Fibroblast of peridontal ligament (primary cell): ENCODE measurements around the gene OPCML.
A peak's percentile ranks its signal among the peaks of the same experiment; 100 is the strongest.

Experiments
- DNase-seq: peaks from one replicate; pipeline ENCODE4 v3.0.0-alpha.2; 2010; ENCODE audit errors: extremely low read depth

OPCML gene

DNA sequence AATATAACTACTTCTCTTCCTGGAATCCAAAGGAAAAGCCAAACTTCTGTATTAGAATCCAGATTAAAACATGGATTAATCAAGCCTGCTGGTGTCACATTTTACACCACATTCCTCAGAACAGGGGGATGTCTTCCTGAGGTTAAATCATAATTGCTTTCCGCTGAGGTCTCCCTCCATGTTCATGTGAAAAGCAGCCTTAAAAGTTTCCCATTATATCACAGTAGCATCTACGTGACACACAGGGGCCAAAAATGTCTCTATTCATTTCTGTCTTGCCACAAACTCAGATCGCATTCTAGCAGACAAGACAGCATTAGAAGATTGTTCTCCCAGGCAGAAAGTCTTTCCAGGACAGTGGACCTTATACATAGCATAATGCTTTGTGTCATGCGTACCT lies 788.7 kb downstream of the OPCML start:
- DNase-seq = no peak

DNA sequence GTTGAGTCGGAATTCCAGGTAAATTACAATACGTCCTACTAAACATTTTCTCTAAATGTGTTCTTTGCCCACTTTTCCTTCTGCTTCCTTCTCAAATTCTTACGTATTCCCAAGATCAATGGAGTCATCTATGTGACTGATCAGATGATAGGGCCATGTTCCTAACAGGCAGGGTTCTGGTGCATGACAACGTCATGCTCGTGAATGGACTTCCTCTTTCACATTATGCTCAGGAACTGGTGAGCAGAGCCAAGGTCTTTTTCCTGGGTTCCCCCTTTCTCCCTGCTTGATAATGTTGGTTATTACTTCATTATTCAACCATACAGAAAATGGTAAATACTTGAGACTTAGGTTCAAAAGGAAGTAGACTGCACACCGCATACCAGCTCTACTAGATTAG lies 789.4 kb downstream of the OPCML start:
- DNase-seq = no peak

- peak; percentile 9 for DNase-seq
Observed at GRCh38 chr11:132734217-132734616, 798.1 kb downstream of the OPCML start.

- DNase-seq = no peak
Observed at GRCh38 chr11:132728026-132728425, 804.3 kb downstream of the OPCML start.

DNA sequence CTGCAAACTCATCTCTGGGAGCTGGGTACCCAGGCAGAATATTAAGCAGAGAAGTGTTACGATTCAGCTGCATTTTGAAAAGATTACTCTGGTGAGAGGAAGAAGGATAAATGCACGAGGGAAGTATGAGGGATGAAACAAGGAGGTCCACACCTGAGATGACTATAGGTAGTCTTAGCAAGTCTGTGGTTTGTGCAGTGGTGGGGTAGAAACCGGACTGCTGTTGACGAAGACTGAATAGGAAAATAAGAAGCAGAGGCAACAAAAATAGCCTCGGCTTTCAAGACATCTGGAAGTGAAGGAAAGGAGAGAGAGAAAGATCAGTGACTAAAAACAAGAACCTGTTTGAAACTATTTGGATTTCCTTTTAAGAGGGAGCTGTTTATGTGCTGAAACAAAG lies 810.8 kb downstream of the OPCML start:
- no peak for DNase-seq

DNA sequence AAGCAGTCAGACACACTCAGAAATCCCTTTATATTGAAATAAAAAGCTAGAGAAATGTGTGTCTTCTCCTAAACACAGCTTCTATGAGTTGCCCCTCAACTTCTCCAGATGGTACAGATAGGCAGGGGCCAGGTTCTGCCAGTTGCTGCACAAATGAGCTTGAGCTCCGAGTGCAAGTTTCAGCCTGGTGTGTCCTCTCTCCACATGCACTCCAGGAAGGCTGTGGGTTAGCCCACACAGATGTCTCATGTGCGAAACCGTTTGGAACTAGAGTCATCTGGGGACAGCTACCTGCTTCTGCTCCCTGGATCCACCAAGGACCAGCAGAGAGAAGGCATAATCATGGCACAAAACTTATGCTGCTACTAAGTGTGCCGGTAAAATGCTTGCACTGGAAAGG lies 812.6 kb downstream of the OPCML start:
- DNase-seq = no peak

DNA sequence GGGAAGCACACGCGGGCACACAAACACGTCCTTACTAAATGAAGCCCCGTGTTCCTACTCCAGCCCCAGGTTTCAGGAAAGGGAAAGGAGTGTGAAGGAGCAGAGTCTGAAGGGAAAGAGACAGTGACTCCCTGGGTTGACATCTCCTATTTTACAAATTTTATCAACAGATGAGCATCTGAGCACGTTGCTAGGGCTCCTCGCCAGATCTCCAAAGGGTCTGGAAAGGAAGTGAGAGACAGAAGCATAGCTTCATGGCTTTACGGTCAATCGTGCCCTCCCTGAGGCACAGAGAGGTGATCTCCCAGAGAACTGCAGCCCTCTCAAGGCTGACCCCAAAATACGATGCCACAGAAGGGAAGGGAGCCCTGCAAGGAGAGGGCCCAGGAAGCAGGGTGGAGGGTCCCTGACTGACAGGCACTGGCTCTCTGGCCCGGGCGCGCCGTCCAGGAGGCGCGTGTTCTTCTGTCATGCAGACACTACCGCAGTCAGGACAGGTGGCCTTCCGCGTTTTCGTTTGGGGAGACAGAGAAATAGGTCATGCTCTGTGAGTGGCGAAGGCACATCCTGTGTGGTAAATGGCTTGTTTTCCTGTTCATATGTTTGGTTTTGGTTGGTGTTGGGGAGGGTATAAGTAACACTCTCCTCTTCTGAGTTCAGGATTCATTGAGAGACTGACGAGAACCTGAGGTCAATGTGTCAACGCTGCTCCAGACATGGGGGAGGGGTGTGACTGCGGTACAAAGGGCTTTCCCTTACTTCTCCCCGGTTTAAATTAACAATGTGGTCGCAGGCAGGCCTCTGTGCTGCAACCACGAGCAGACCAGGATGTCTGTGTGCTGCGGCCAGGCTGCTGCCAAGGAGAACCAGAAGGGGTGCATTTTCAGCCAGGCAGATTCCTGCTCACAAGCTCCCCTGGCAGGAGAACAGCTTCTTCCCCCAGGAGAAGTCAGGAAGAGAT lies 813.3 kb downstream of the OPCML start:
- DNase-seq = no peak

DNA sequence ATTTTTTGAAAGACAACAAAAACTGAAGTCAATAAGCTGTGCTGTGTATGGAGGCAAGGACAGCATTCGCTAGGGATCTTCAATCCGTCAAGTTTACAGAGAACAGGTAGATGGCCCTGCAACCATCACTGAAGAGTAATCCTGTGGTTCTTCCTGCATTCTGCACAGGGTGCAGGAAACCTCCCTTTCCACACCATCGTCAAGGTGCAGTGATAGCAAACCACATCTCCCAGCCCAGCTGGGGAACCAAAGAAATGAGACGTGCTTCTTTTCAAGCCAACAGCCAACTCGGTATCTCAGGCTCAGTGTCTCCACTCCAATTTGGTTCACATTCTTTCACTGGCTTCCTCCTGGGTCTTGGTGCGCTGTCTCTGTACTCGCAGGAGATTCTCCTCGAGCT lies 814.5 kb downstream of the OPCML start:
- no peak for DNase-seq

- DNase-seq = no peak
Observed at GRCh38 chr11:132716037-132716436, 816.3 kb downstream of the OPCML start.

GRCh38 chr11:132714859-132715440 lies 817.4 kb downstream of the OPCML start:
- DNase-seq = peak; percentile 1

DNA sequence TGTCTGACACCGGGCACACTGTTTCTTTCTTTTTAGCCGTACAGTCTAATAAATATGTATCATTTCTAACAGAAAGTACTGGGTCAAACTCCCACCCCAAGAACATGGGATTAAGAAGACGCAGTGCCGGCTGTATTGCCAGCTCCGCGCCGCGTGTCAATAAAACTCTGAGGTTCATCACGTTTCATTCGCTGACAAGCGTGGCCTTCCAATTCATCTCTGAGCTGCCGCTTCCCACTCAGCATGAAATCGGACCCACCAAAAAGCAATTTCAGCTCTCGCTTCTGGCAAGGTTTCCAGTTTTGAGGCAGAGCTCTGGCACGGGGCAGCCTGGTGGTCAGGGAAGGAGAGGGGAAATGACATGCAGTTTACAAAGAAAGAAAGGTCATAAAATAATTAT lies 819.8 kb downstream of the OPCML start:
- DNase-seq = no peak

GRCh38 chr11:132704781-132705375 lies 827.4 kb downstream of the OPCML start:
- no peak for DNase-seq

- no peak for DNase-seq
Observed at GRCh38 chr11:132692891-132693290, 839.4 kb downstream of the OPCML start.

DNA sequence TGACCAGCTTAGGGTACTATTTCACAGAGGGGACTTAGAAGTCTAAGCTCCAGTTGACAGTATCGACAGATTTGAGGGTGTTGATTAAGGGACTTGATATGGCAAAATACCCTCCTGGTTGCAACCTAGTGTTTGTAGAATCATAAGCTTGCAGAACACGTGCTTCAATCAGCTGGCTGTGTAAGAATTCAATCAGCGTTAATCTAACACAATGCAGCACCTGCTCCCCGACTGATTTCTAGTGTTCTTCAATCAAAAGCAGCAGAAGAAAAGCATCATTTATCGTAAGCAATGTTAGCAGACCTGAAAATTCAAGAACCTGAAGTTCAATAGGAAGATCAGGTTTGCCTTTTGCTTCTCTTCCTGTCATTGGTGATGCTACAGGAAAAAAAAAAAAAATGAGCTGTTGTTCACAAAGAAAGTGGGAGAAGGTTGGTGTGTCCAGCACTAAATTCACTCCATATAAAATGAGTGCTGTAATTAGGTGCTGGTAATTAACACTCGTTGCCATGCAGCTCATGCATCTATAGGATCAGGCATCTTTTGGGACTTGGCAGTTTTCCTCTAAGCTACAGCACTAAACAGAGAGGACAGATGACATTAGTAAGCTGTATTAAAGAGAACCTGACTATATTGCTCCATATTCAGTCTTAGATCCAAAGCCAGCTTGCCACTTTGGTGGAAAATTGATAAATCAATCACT lies 840.3 kb downstream of the OPCML start:
- DNase-seq = no peak

DNA sequence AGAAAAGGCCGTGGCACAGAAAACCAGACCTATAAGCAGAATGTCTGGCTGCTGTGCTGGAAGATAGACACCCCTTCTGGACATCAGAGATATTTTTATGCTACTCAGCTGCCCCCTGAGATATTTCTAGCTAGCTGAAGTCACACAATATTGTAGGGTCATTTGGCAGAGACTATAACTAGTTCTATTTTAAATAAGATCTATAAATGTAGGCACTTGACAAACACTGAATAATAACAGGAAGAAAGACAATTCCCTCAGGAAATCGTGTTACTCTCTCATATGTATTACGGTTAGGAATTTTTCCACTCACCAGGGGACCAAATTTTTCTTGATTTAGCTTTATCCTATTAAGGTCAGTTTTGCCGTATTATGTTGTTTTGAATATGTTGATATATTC lies 845.4 kb downstream of the OPCML start:
- no peak for DNase-seq

DNA sequence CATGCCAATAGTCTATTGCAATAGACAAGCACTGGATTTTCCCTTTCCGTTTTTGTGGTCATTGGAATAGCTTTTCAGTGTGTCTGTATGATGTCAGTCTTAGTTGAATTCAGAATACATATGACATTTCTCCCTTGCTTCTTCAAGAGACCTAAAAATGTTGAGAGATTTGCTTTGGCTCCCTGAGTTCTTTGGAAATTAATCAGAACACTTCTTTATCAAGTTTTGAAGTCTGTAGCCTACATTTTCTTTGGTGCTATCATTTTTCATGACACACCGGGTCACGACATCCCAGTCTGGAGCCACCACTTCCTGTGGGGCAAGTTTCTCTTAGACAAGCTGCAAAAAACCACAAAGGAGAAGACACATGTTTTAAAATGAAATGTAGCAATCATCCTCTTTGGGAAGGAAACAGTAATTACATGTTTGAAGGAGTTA lies 847.1 kb downstream of the OPCML start:
- DNase-seq = peak; percentile 18

GRCh38 chr11:132683602-132684001 lies 848.7 kb downstream of the OPCML start:
- no peak for DNase-seq

DNA sequence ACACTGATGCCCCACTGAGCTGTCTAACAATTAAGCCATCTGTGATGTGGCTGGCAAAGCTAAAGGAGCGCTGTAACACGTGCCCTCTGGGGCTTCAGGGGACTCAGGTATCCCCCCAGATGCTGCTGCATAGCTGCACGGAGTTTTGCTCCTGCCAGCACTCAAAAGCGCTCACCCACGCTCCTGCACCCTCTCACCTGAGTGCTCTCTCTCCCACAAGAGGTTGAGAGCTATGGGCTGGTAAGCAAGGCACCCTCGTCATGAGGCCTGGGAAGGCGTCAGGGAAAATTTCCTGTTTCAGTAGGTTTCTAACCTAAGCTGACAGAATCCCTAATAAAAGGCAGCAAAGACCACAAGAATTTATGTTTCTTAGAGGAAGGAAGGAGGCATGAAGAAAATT lies 850.3 kb downstream of the OPCML start:
- DNase-seq = no peak

DNA sequence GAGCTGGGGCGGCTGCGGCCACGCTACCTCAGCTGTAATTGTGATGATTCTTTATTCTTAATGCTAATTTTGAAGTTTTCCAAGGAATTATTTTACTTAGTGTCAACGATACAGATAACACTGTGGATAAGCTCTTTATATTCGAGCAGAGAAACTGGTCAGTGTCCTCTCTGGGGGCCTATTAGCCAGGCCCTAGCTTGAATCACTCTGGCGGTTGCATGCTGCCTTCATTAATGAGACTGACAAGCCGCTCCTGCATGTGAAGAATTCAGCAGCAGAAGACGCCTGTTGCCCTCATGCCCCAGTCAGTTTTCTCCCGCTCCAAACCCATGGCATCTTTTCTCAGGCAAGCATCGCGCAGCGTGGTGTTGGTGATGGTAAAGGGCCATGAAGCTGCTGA lies 851.7 kb downstream of the OPCML start:
- DNase-seq = no peak

DNA sequence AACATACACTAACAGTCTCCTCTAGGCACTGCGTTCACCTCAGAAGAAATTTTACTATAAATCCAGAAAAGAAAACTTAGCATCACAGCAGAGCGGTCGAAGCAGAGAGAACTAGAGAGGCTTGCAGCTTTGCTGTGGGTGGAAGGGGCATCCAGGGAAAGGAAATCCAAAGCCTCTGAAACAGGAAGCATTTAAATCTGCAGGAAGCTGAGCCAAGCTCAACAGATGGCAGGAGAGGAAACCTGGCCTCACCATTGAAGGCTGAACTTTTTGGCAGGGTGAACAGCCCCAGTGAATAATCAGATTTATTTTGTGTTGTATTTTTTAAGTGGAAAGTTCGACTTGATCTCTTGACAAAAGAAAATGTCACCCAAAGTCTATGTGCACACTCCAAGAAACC lies 858.1 kb downstream of the OPCML start:
- no peak for DNase-seq

- DNase-seq = no peak
Observed at GRCh38 chr11:132671851-132672370, 860.4 kb downstream of the OPCML start.
